ENCODE results near the gene TBX19.

TBX19 gene

GRCh38 chr1:168285521-168285790, 4.8 kb downstream of the TBX19 start:
- DNase-seq, result no peak

- DNase-seq, result no peak
Observed at GRCh38 chr1:168285971-168286927, 5.6 kb downstream of the TBX19 start.

- DNase-seq, result no peak
Observed at GRCh38 chr1:168287237-168287664, 6.6 kb downstream of the TBX19 start.

GRCh38 chr1:168288311-168289052, 7.8 kb downstream of the TBX19 start:
- no peak for DNase-seq

- no peak for DNase-seq
Observed at GRCh38 chr1:168291222-168291837, 10.7 kb downstream of the TBX19 start.

- DNase-seq, result no peak
Observed at GRCh38 chr1:168293356-168293755, 12.7 kb downstream of the TBX19 start.

- DNase-seq, result no peak
Observed at GRCh38 chr1:168295411-168296114, 14.9 kb downstream of the TBX19 start.

GRCh38 chr1:168297019-168297730, 16.5 kb downstream of the TBX19 start:
- no peak for DNase-seq

- DNase-seq, result no peak
Observed at GRCh38 chr1:168298446-168298845, 17.8 kb downstream of the TBX19 start.

GRCh38 chr1:168300626-168301025, 19.9 kb downstream of the TBX19 start:
- DNase-seq, result no peak

GRCh38 chr1:168301664-168302320, 21.1 kb downstream of the TBX19 start:
- DNase-seq, result no peak

- no peak for DNase-seq
Observed at GRCh38 chr1:168303716-168304540, 23.3 kb downstream of the TBX19 start.

- no peak for DNase-seq
Observed at GRCh38 chr1:168304865-168305264, 24.2 kb downstream of the TBX19 start.

- no peak for DNase-seq
Observed at GRCh38 chr1:168312718-168313604, 32.3 kb downstream of the TBX19 start.

- DNase-seq, result no peak
Observed at GRCh38 chr1:168316142-168316541, 35.5 kb downstream of the TBX19 start.

- DNase-seq, result no peak
Observed at GRCh38 chr1:168317309-168317708, 36.6 kb downstream of the TBX19 start.

- DNase-seq, result no peak
Observed at GRCh38 chr1:168319691-168320090, 39.0 kb downstream of the TBX19 start.

- DNase-seq, result no peak
Observed at GRCh38 chr1:168320149-168320548, 39.5 kb downstream of the TBX19 start.

- no peak for DNase-seq
Observed at GRCh38 chr1:168320800-168321450, 40.2 kb downstream of the TBX19 start.

Data from CD4-positive, alpha-beta T cell treated with Interleukin-15 for 1 hour (primary cell).